NCI-H1092 treated with DMSO at 0.1 percent for 48 hours (cell line): ENCODE measurements around the gene DTNBP1.
"Not testable (repeated sequence)": the region's sequence is repeated elsewhere in the genome, so short reads cannot be mapped to it uniquely, and the experiment has no call there.

Source experiments
- DNase-seq: peaks from one replicate; lab custom pipeline; 2025; lab: John Stamatoyannopoulos, UW

DTNBP1 gene

GRCh38 chr6:15556711-15557110 lies 106.1 kb downstream of the DTNBP1 start:
- no peak for DNase-seq

- DNase-seq, result no peak
These were observed 107.5 kb downstream of the DTNBP1 start for GRCh38 chr6:15555101-15556038.

GRCh38 chr6:15554728-15555100 lies 108.1 kb downstream of the DTNBP1 start:
- no peak for DNase-seq

GRCh38 chr6:15553736-15554294 lies 109.0 kb downstream of the DTNBP1 start:
- DNase-seq, result no peak

- DNase-seq, result no peak
These were observed 109.8 kb downstream of the DTNBP1 start for GRCh38 chr6:15553031-15553430.

GRCh38 chr6:15551798-15552197 lies 111.0 kb downstream of the DTNBP1 start:
- no peak for DNase-seq

- no peak for DNase-seq
These were observed 111.6 kb downstream of the DTNBP1 start for GRCh38 chr6:15551262-15551661.

GRCh38 chr6:15550546-15551123 lies 112.2 kb downstream of the DTNBP1 start:
- no peak for DNase-seq

GRCh38 chr6:15549371-15549770 lies 113.5 kb downstream of the DTNBP1 start:
- no peak for DNase-seq

- no peak for DNase-seq
These were observed 115.4 kb downstream of the DTNBP1 start for GRCh38 chr6:15547400-15547799.

- DNase-seq, result no peak
These were observed 116.2 kb downstream of the DTNBP1 start for GRCh38 chr6:15546591-15546990.

- no peak for DNase-seq
These were observed 118.4 kb downstream of the DTNBP1 start for GRCh38 chr6:15544321-15544900.

- DNase-seq, result not testable (repeated sequence)
These were observed 119.4 kb downstream of the DTNBP1 start for GRCh38 chr6:15543332-15543917.

GRCh38 chr6:15539722-15540270 lies 123.0 kb downstream of the DTNBP1 start:
- DNase-seq, result no peak

GRCh38 chr6:15538766-15539495 lies 123.9 kb downstream of the DTNBP1 start:
- DNase-seq, result no peak

GRCh38 chr6:15538106-15538505 lies 124.7 kb downstream of the DTNBP1 start:
- DNase-seq, result no peak

- no peak for DNase-seq
These were observed 126.5 kb downstream of the DTNBP1 start for GRCh38 chr6:15536198-15536955.

GRCh38 chr6:15535495-15536197 lies 127.2 kb downstream of the DTNBP1 start:
- DNase-seq, result no peak

- no peak for DNase-seq
These were observed 127.9 kb downstream of the DTNBP1 start for GRCh38 chr6:15534974-15535373.
